Measurements from ENCODE around the gene RBM38.
A peak's percentile ranks its signal among the peaks of the same experiment; 100 is the strongest.

Gene RBM38

DNA sequence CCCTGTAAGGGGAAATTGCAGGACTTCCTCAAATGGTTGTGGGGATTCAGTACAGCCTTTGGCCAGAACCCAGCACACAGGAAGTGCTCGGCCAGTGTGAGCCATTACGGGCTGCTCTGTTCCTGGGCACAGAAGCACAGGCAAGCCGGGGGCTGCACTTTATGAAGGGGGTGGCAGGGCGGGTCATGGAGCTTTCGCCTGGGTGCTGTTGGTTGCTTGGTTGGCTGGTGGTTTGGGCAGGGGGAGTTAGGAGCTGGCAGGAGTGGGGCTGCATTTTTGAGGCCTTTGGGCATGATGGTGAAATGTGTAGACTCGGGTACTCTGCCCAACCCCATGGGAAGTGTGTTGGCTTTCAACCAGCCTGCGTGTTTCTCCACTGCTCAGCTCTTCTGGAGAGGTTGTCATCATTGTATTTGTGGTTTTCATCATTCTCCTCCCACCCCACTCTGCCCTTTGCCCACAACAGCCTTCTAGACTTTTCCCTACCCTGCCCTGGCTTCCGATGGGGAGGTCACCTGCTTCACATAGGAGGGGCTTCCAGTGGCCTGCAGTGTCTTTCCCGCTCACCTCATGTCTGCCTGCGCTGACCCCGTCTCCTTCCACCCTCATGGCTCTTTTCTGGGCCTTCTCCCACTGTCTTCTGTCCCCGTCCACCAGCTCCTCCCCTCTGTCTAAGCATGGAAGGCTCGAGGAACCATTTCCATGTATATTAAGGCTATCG is 16.1 kb upstream of the RBM38 start:
- no peak for DNase-seq (ENCODE audit: low read depth in 2 of 3, low spot score in 2 of 3)

GRCh38 chr20:57375652-57376230 is 15.5 kb upstream of the RBM38 start:
- DNase-seq (ENCODE audit: low read depth in 2 of 3, low spot score in 2 of 3) = no peak

DNA sequence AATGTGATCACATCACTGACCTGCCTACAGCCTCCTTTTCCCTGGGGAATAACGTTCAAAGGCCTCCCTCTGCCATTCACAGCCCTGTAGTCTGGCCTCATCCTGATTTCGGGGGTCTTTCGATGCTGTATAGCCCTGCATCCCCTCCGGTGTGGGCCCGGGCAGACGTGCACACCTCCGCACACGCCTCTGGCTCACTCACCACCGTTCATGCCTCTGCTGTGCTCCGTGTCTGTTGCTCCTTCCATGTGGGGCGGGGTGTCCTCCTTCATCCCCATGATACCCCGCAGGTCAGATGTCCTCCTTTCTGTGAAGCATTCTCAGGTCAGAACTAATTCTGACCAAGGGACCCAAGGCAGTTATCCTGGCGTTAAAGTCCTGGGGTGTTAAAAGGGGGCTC is 13.8 kb upstream of the RBM38 start:
- DNase-seq (ENCODE audit: low read depth in 2 of 3, low spot score in 2 of 3) = no peak

GRCh38 chr20:57378107-57378506 is 13.1 kb upstream of the RBM38 start:
- DNase-seq (ENCODE audit: low read depth in 2 of 3, low spot score in 2 of 3) = no peak

GRCh38 chr20:57378646-57379262 is 12.4 kb upstream of the RBM38 start:
- no peak for DNase-seq (ENCODE audit: low read depth in 2 of 3, low spot score in 2 of 3)

GRCh38 chr20:57379263-57379647 is 11.9 kb upstream of the RBM38 start:
- no peak for DNase-seq (ENCODE audit: low read depth in 2 of 3, low spot score in 2 of 3)

DNA sequence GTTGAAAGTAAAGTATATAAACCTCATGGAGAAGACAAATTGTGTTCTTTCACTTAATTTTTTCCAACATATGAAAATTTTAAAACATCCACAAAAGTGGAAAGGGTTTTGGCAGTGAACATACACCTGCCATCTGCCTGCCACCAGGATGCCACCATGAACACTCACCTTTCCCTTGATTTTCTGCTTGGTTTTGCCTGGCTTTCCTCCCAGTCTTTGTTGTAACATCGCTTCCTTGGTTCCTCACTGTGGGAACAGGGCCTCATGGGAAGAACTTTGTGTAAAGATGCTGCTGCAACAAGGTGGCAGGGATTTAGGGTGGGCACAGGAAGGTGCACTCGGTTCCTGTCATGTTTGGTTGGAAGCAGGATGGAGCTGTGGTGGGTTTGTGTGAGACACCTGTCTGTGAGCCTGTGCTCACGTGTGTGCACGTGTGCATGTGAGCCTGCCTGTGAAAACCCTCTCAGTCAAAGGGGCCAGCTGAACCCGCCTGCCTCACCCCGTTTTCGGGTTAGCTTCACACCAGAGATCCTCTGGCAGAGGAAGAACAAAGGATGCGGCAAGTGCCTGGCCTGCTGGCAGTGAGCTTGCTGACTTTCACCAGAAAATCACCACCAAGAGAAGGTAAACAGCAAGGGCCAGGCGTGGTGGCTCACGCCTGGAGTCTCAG is 11.0 kb upstream of the RBM38 start:
- no peak for DNase-seq (ENCODE audit: low read depth in 2 of 3, low spot score in 2 of 3)

- peak in 2 of 3 experiments; percentile 55 to 79 for DNase-seq (ENCODE audit: low read depth in 2 of 3, low spot score in 2 of 3)
These were observed 9.3 kb upstream of the RBM38 start for GRCh38 chr20:57381596-57382503.

DNA sequence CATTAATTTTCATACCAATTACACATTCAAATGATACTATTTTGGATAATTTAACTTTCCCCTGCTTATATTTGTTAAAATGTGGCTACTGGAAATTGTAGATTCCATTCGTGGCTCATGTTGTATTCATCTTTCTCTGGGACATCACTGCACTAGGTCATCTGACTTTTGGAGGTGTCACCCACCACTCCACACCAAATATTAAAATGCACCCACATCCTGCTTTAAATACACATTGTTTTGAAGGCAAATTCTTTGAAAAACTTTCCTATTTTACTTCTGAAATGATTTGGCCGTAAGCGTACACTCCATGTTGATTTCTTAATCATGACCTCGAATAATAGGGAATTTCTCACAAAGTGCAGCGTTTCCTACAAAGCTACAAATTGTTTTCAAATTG is 8.7 kb upstream of the RBM38 start:
- no peak for DNase-seq (ENCODE audit: low read depth in 2 of 3, low spot score in 2 of 3)

GRCh38 chr20:57383447-57384347 is 7.5 kb upstream of the RBM38 start:
- no peak for DNase-seq (ENCODE audit: low read depth in 2 of 3, low spot score in 2 of 3)

- no peak for DNase-seq (ENCODE audit: low read depth in 2 of 3, low spot score in 2 of 3)
These were observed 6.7 kb upstream of the RBM38 start for GRCh38 chr20:57384486-57384885.

GRCh38 chr20:57384953-57385761 is 6.0 kb upstream of the RBM38 start:
- DNase-seq (ENCODE audit: low read depth in 2 of 3, low spot score in 2 of 3) = no peak

DNA sequence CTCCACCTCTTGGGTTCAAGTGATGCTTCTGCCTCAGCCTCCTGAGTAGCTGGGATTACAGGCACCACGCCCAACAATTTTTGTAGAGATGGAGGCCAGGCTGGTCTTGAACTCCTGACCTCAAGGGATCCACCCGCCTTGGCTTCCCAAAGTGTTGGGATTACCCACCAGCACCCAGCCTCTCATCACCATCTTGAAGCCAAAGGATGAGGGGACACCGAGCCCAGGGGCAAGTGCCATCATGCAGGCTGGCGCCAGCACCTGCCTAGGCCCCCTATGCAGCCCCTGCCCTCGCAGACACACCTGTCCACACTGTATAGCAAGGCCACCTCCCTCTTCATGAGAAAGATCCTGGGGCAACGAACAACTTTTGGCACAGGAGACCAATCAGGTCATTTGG is 5.3 kb upstream of the RBM38 start:
- DNase-seq (ENCODE audit: low read depth in 2 of 3, low spot score in 2 of 3) = no peak

- DNase-seq (ENCODE audit: low read depth in 2 of 3, low spot score in 2 of 3) = no peak
These were observed 4.4 kb upstream of the RBM38 start for GRCh38 chr20:57386762-57387161.

DNA sequence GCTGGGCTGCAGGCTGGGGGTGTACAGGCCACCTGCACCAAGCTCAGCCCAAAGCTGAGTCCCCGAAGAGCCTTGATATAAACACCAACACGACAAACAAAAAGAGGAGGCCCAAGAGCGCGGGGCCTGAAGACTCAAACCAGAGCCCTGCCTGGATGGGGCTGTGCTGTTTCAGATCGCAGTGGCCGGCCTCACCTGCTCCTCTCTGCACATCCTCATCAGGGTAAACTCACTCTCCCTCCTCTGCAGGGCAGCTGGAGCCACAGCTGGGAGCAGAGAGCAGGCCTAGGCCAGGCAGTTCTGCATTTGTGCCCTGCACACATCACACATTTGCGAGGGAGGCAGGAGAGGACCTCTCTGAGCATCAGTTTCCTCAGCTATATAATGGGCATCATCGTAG is 3.7 kb upstream of the RBM38 start:
- DNase-seq (ENCODE audit: low read depth in 2 of 3, low spot score in 2 of 3) = no peak

- no peak for DNase-seq (ENCODE audit: low read depth in 2 of 3, low spot score in 2 of 3)
These were observed 3.2 kb upstream of the RBM38 start for GRCh38 chr20:57387945-57388371.

DNA sequence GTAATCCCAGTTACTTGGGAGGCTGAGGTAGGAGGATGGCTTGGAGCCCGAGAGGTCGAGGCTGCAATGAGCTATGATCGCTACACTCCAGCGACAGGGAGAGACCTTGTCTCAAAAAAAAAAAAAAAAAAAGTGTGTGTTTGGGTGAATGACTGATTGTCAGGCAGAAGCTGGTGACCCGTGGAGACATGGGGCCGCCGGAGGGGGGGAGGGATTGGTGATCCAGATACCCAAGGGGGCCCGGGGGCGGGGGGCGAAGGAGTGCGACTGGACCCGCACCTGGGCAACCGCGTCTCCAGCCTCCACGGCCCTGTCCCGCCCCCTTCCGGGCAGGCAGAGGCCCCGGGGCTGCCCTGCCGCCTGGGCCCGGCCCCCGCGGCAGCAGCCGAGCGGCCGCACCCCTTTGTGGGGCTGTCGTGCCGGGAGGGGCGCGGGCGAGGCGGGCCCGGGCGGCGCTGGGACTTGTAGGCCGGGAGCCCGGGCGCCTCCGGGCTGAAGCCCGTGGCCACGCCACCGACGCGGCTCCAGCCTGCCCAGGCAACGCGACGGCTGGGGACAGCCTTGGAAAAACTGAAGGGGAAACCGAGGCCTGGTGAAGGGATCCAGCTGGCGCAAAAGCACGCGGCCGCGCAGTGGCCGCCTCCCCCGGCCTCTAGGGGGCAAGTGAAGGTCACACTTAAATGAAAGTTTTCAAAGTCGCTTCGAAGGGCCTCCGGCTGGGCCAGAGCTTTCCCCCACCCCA is 2.1 kb upstream of the RBM38 start:
- DNase-seq (ENCODE audit: low read depth in 2 of 3, low spot score in 2 of 3) = no peak

All from activated CD8-positive, alpha-beta memory T cell treated with anti-CD3 and anti-CD28 coated beads for 48 hours (primary cell).